PC-9 (cell line): Measurements from ENCODE around the gene RPL41.

Experiments used
- EZH2 ChIP-seq: fragments of 200-600 bp; sonication (generic); IDR thresholded peaks from 2 replicates; pipeline ENCODE4 v1.8.0; 2017; ENCODE audit warnings: antibody characterized with exemption, low read depth
- TF ChIP-seq, protein P1 (sequence below): fragments of 200-600 bp; sonication (generic); conservative IDR thresholded peaks from 2 replicates; pipeline ENCODE4 v1.6.1; 2017; ENCODE audit warnings: mixed run types, antibody characterized with exemption, mild to moderate bottlenecking, moderate library complexity

DNA sequence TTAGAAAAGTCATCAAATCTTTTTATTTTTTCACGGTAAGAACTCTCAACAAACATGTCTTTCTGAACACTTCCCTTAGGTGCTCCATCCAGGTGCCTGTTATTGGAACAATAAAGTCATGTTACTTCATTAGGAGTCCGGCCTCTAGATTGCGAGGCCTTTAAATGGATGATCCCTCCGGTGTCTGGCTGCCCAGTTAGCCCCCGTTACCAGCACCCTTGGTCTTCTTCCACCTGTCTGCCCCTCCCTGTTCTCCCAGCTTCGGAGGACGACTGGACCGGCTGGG is 12.7 kb upstream of the RPL41 start:
- TF ChIP-seq, protein P1, sequence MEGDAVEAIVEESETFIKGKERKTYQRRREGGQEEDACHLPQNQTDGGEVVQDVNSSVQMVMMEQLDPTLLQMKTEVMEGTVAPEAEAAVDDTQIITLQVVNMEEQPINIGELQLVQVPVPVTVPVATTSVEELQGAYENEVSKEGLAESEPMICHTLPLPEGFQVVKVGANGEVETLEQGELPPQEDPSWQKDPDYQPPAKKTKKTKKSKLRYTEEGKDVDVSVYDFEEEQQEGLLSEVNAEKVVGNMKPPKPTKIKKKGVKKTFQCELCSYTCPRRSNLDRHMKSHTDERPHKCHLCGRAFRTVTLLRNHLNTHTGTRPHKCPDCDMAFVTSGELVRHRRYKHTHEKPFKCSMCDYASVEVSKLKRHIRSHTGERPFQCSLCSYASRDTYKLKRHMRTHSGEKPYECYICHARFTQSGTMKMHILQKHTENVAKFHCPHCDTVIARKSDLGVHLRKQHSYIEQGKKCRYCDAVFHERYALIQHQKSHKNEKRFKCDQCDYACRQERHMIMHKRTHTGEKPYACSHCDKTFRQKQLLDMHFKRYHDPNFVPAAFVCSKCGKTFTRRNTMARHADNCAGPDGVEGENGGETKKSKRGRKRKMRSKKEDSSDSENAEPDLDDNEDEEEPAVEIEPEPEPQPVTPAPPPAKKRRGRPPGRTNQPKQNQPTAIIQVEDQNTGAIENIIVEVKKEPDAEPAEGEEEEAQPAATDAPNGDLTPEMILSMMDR: no peak
- TF ChIP-seq EZH2: no peak
